H1 (cell line): ENCODE data around the gene NAT10. TPM values are rescaled to one million over a fixed set of nuclear protein-coding genes. Genes with fewer than 3 reads are reported as not detected.

Experiments used
- CTCF ChIA-PET: fragments of 300-600 bp; sonication (Branson Sonifier 250); formaldehyde crosslinking; loops from one replicate; lab custom pipeline; 2021; ENCODE audit not compliant: partially characterized antibody; lab: Charles Lee
- POLR2A ChIA-PET: fragments of 300-600 bp; sonication (Branson Sonifier 250); formaldehyde crosslinking; loops from one replicate; lab custom pipeline; 2021; ENCODE audit warnings: inconsistent platforms; ENCODE audit not compliant: partially characterized antibody; lab: Charles Lee
- DNase-seq, 2 experiments: peaks; one replicate each; pipeline versions ENCODE4 v3.0.0 to v3.0.0-alpha.2; 2010 to 2022; ENCODE audit warnings: low spot score in 2 of 2, low read depth in 1 of 2, mixed read lengths in 1 of 2
- FAIRE-seq: peaks from 2 replicates; lab custom pipeline; 2011; peaks lifted over from hg19 to GRCh38; lab: Jason Lieb, UNC
- H2AFZ ChIP-seq: 2 replicates; pipeline ENCODE4 v1.8.1; 2012; ENCODE audit warnings: low read length, inconsistent platforms
- H2AK5ac ChIP-seq: 2 replicates; pipeline ENCODE4 v1.6.1; 2013; ENCODE audit warnings: low read depth, low read length
- H2BK120ac ChIP-seq: replicated peaks from 2 replicates; pipeline ENCODE3; 2013; ENCODE audit warnings: low read depth, low read length, inconsistent platforms
- H2BK12ac ChIP-seq: 2 replicates; pipeline ENCODE4 v1.6.1; 2013; ENCODE audit warnings: low read depth, low read length
- H2BK15ac ChIP-seq: 2 replicates; pipeline ENCODE4 v1.6.1; 2013; ENCODE audit warnings: low read length
- H2BK20ac ChIP-seq: 2 replicates; pipeline ENCODE4 v1.6.1; 2013; ENCODE audit warnings: low read length
- H2BK5ac ChIP-seq: 2 replicates; pipeline ENCODE4 v1.6.1; 2013; ENCODE audit warnings: low read depth, low read length
- H3K14ac ChIP-seq: 2 replicates; pipeline ENCODE4 v1.6.1; 2013; ENCODE audit warnings: inconsistent platforms; ENCODE audit not compliant: insufficient read length
- H3K18ac ChIP-seq: 2 replicates; pipeline ENCODE4 v1.6.1; 2013; ENCODE audit warnings: low read length; ENCODE audit errors: extremely low read depth
- H3K23ac ChIP-seq: 2 replicates; pipeline ENCODE4 v1.6.1; 2013; ENCODE audit warnings: inconsistent platforms; ENCODE audit not compliant: insufficient read length
- H3K23me2 ChIP-seq: 2 replicates; pipeline ENCODE4 v1.6.1; 2013; ENCODE audit warnings: low read depth, low read length
- H3K27ac ChIP-seq: 2 replicates; pipeline ENCODE4 v1.6.1; 2011; ENCODE audit warnings: low read depth, low read length, inconsistent platforms
- H3K27me3 ChIP-seq, 4 experiments: replicated peaks in 1 of 4; 1 replicate in 1 of 4; 2 replicates in 3 of 4; pipeline versions ENCODE4 v1.6.1 to v1.8.1; 2011 to 2013; ENCODE audit warnings: low read length in 3 of 4, mild to moderate bottlenecking in 3 of 4, inconsistent platforms in 2 of 4, mixed read lengths in 2 of 4, moderate library complexity in 1 of 4; ENCODE audit not compliant: control insufficient read depth in 3 of 4, insufficient read depth in 3 of 4; ENCODE audit errors: extremely low read depth in 1 of 4
- H3K36me3 ChIP-seq, 4 experiments: 2 replicates each; pipeline versions ENCODE4 v1.6.1 to v1.8.1; 2011 to 2013; ENCODE audit warnings: mild to moderate bottlenecking in 4 of 4, low read length in 3 of 4, moderate library complexity in 2 of 4, control low read depth in 1 of 4, inconsistent platforms in 1 of 4; ENCODE audit not compliant: insufficient read depth in 4 of 4, control insufficient read depth in 2 of 4
- H3K4ac ChIP-seq: replicated peaks from 2 replicates; pipeline ENCODE3; 2013; ENCODE audit warnings: low read length, low read depth, mixed read lengths, inconsistent platforms; ENCODE audit not compliant: insufficient read length
- H3K4me1 ChIP-seq, 4 experiments: replicated peaks in 1 of 4; 1 replicate in 1 of 4; 2 replicates in 3 of 4; pipeline versions ENCODE4 v1.6.1 to v1.8.1; 2011 to 2013; ENCODE audit warnings: low read length in 3 of 4, inconsistent platforms in 2 of 4, mixed read lengths in 1 of 4; ENCODE audit not compliant: insufficient read depth in 4 of 4, control insufficient read depth in 3 of 4
- H3K4me2 ChIP-seq, 2 experiments: 2 replicates each; pipeline versions ENCODE4 v1.6.1 to v1.8.1; 2011 to 2013; ENCODE audit warnings: low read depth in 2 of 2, low read length in 2 of 2, control low read depth in 1 of 2, inconsistent platforms in 1 of 2, mild to moderate bottlenecking in 1 of 2; ENCODE audit not compliant: insufficient read depth in 1 of 2
- H3K4me3 ChIP-seq, 4 experiments: fragments of 200-600, 300-600 bp in 1 of 4; sonication (generic), shearing (Covaris generic), sonication (Bioruptor Twin) in 1 of 4; 2 replicates each; pipeline versions ENCODE4 v1.5.1 to v1.8.1; 2011 to 2016; ENCODE audit warnings: low read length in 4 of 4, low read depth in 3 of 4, control low read depth in 2 of 4, inconsistent platforms in 2 of 4, mild to moderate bottlenecking in 2 of 4, mixed read lengths in 1 of 4, moderate library complexity in 1 of 4; ENCODE audit not compliant: insufficient read depth in 2 of 4; ENCODE audit errors: extremely low read depth in 1 of 4
- H3K56ac ChIP-seq: replicated peaks from 2 replicates; pipeline ENCODE3; 2013; ENCODE audit warnings: low read depth, mild to moderate bottlenecking, mixed read lengths, low read length, inconsistent platforms; ENCODE audit not compliant: insufficient read length
- H3K79me1 ChIP-seq: 2 replicates; pipeline ENCODE4 v1.6.1; 2013; ENCODE audit warnings: low read depth, low read length, control low read depth
- H3K79me2 ChIP-seq, 2 experiments: 2 replicates each; pipeline versions ENCODE4 v1.6.1 to v1.8.1; 2012 to 2013; ENCODE audit warnings: low read length in 2 of 2, mild to moderate bottlenecking in 2 of 2, inconsistent platforms in 1 of 2; ENCODE audit not compliant: insufficient read depth in 2 of 2, control insufficient read depth in 1 of 2
- H3K9ac ChIP-seq, 4 experiments: replicated peaks in 1 of 4; 1 replicate in 1 of 4; 2 replicates in 3 of 4; pipeline versions ENCODE4 v1.6.1 to v1.8.1; 2011 to 2013; ENCODE audit warnings: low read depth in 3 of 4, low read length in 3 of 4, control low read depth in 2 of 4, mild to moderate bottlenecking in 2 of 4, moderate library complexity in 2 of 4, inconsistent platforms in 1 of 4; ENCODE audit errors: extremely low read depth in 1 of 4
- H3K9me3 ChIP-seq, 2 experiments: 2 replicates each; pipeline versions ENCODE4 v1.6.1 to v1.8.1; 2012 to 2013; ENCODE audit warnings: mild to moderate bottlenecking in 2 of 2, moderate library complexity in 2 of 2, control low read depth in 1 of 2, inconsistent platforms in 1 of 2, low read depth in 1 of 2, low read length in 1 of 2, mixed read lengths in 1 of 2; ENCODE audit not compliant: insufficient read depth in 2 of 2
- H4K20me1 ChIP-seq, 2 experiments: replicated peaks in 1 of 2; 2 replicates each; pipeline versions ENCODE3 to v1.8.1; 2011 to 2013; ENCODE audit warnings: inconsistent platforms in 2 of 2, low read length in 2 of 2, mild to moderate bottlenecking in 1 of 2; ENCODE audit not compliant: insufficient read depth in 2 of 2, control insufficient read depth in 1 of 2
- H4K5ac ChIP-seq: 2 replicates; pipeline ENCODE4 v1.6.1; 2013; ENCODE audit warnings: low read length, low read depth, mixed read lengths, inconsistent platforms; ENCODE audit not compliant: insufficient read length
- H4K8ac ChIP-seq: 2 replicates; pipeline ENCODE4 v1.8.0; 2013; ENCODE audit warnings: mild to moderate bottlenecking, moderate library complexity, low read length, inconsistent platforms; ENCODE audit not compliant: insufficient read depth; ENCODE audit errors: extremely low read depth
- H4K91ac ChIP-seq: replicated peaks from 2 replicates; pipeline ENCODE3; 2013; ENCODE audit warnings: low read length, mixed read lengths, inconsistent platforms; ENCODE audit not compliant: insufficient read length
- CBX8 ChIP-seq: fragments of 300-800, 300-1000 bp; sonication (generic); IDR thresholded peaks from 2 replicates; pipeline ENCODE4 v1.7.1; 2016; ENCODE audit warnings: low read depth, low read length, borderline replicate concordance
- CREB1 ChIP-seq: IDR thresholded peaks from 2 replicates; pipeline ENCODE4 v1.6.1; 2012; ENCODE audit warnings: inconsistent platforms
- EGR1 ChIP-seq: IDR thresholded peaks from 2 replicates; pipeline ENCODE4 v1.6.1; 2011; ENCODE audit warnings: low read depth, low read length, borderline replicate concordance
- KDM5A ChIP-seq: fragments of 200-600 bp; IDR thresholded peaks from 2 replicates; pipeline ENCODE4 v1.7.1; 2012; ENCODE audit warnings: mild to moderate bottlenecking, low read length, inconsistent platforms, mixed read lengths
- PHF8 ChIP-seq: fragments of 200-600 bp; sonication (generic); conservative IDR thresholded peaks from 2 replicates; pipeline ENCODE4 v1.7.1; 2012; ENCODE audit warnings: low read depth, mild to moderate bottlenecking, inconsistent platforms, low read length, moderate library complexity
- POLR2A ChIP-seq, 2 experiments: IDR thresholded peaks; 1 replicate in 1 of 2; 2 replicates in 1 of 2; pipeline ENCODE4 v1.6.1; 2011; ENCODE audit warnings: low read depth in 2 of 2, low read length in 2 of 2, mild to moderate bottlenecking in 2 of 2; ENCODE audit errors: control extremely low read depth in 1 of 2
- RBBP5 ChIP-seq: IDR thresholded peaks from 2 replicates; pipeline ENCODE4 v1.7.1; 2012; ENCODE audit warnings: low read depth, mild to moderate bottlenecking, inconsistent platforms, low read length, moderate library complexity, borderline replicate concordance
- SP2 ChIP-seq: IDR thresholded peaks from 2 replicates; pipeline ENCODE4 v1.6.1; 2012; ENCODE audit warnings: mild to moderate bottlenecking, low read length, inconsistent platforms
- SUZ12 ChIP-seq: fragments of 200-600 bp; sonication (generic); IDR thresholded peaks from 2 replicates; pipeline ENCODE4 v1.6.1; 2012; ENCODE audit warnings: mild to moderate bottlenecking, inconsistent platforms, low read length, moderate library complexity, mixed read lengths
- TCF12 ChIP-seq: IDR thresholded peaks from 2 replicates; pipeline ENCODE4 v1.6.1; 2011; ENCODE audit warnings: low read depth, mild to moderate bottlenecking, low read length
- WGBS, 2 experiments: shearing (Covaris generic) in 1 of 2; methylation state at CpG; one replicate each; pipeline versions ENCODE4 v1.1.6 to v1.1.7; 2013 to 2015; ENCODE audit warnings: low lambda C conversion rate in 2 of 2, mixed read lengths in 2 of 2, inconsistent platforms in 1 of 2, low coverage in 1 of 2, missing lambda C conversion rate in 1 of 2; ENCODE audit not compliant: insufficient replicate concordance in 2 of 2, insufficient coverage in 1 of 2, insufficient read length in 1 of 2; ENCODE audit errors: extremely low coverage in 1 of 2, missing lambda C conversion rate in 1 of 2; 5-methylcytosine and 5-hydroxymethylcytosine counted together
- polyA plus RNA-seq, 7 experiments: library from polyadenylated mRNA; depleted of rRNA in 3 of 7; stranded (reverse) in 5 of 7; unstranded in 2 of 7; fragments of >200 nt in 5 of 7; fragments of 200-250 nt in 2 of 7; gene quantifications; 1 replicate in 5 of 7; 2 replicates in 1 of 7; 4 replicates in 1 of 7; pipeline versions ENCODE4 v1.2.1 to v1.2.3, GENCODE V29; 2011 to 2013; ENCODE audit warnings: missing spikeins in 2 of 7, mixed read lengths in 2 of 7
- total RNA-seq: library from RNA; stranded (reverse); fragmentation: NEBNext Ultra II Directional; extraction: Animal tissue kit (Norgen Biotek cat#: 25700); gene quantifications from 2 replicates; pipeline ENCODE4 v1.2.1, GENCODE V29; 2021

Gene NAT10
- total and polyA plus RNA-seq, 2 of the 8 experiments (the other 6 are each of a cell fraction or from before 2014, with no cell fraction given), result 66.3 to 89.6 TPM

DNA sequence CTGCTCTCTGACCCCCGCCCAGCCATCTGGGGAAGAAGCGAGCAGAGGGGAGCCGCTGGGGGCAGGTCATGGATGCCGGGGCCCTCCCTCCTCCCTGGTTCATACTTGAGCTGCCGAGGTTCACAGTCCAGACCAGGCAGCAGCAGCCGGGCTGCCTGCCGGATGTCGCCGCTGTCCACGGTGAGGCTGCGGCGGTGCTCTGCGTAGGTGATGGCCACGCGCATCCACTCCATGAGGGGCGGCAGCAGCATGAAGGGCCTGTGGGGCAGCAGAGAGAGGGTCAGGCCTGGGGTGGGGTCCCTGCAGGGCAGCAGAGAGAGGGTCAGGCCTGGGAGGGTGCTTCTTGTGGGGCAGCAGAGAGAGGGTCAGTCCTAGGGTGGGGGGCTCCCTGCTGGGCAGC lies 67.6 kb downstream of the NAT10 start:
- Histone ChIP-seq H3K9ac (no peak overlapping the region), H3K4me2 (no peak overlapping the region), H4K8ac (0 out of 2 replicates have a peak overlapping the region, but pooled peaks have one; percentile 35), H3K14ac (no peak overlapping the region), H2AK5ac (no peak overlapping the region), H3K18ac (no peak overlapping the region), H3K9me3 (no peaks in the 10 kb centered on the region), H3K4me1 (peaks cover 0 to 4% (median 0%) of the 10 kb centered on the region in 4 experiments; a peak in 4 of 7 replicates), H2BK20ac (no peak overlapping the region), H3K23me2 (no peaks in the 10 kb centered on the region), H2BK120ac (no peak overlapping the region), H3K27ac (no peak overlapping the region), H3K36me3 (no peaks in the 10 kb centered on the region), H3K27me3 (no peaks in the 10 kb centered on the region), H3K4ac (no peak overlapping the region), H3K79me2 (no peaks in the 10 kb centered on the region), H3K23ac (no peak overlapping the region), H3K4me3 (no peak overlapping the region), H4K5ac (no peak overlapping the region), H4K20me1 (no peaks in the 10 kb centered on the region), H2BK15ac (no peak overlapping the region), H3K56ac (no peak overlapping the region), H3K79me1 (no peaks in the 10 kb centered on the region), H4K91ac (no peak overlapping the region), H2AFZ (no peak overlapping the region), H2BK5ac (no peak overlapping the region), H2BK12ac (no peak overlapping the region)
- 90% methylated on average over 16 of the region's 16 CpGs; no CpG with 5 or more reads in 1 of the 2 experiments for WGBS, 2 experiments
- TF ChIP-seq SP2, result no peak
- no peak for TF ChIP-seq SUZ12
- no peak for TF ChIP-seq KDM5A
- no peak for TF ChIP-seq EGR1
- no peak for TF ChIP-seq PHF8
- TF ChIP-seq POLR2A (IDR thresholded peaks at IDR 0.05; ENCODE audit: control extremely low read depth in 1 of 2, low read depth in 2 of 2, low read length in 2 of 2), result no peak
- TF ChIP-seq RBBP5, result no peak
- no peak for TF ChIP-seq CBX8
- no peak for TF ChIP-seq TCF12
- TF ChIP-seq CREB1, result no peak
- FAIRE-seq (no peak), DNase-seq (no peak)
- POLR2A ChIA-PET, result no interaction called here
- CTCF ChIA-PET, result interaction anchor here (0.6 to 9.8 kb wide), 8 partner anchors 18 to 183 kb away, joined by 3 to 89 read pairs (median 8); partner anchors contain the start of gene ABTB2
